ENCODE results near the gene LRPAP1. TPM values are rescaled to one million over a fixed set of nuclear protein-coding genes. Genes with fewer than 3 reads are reported as not detected.

LRPAP1 gene
- polyA plus RNA-seq, 1 donor (not counting 4 experiments of a cell fraction or from before 2014, with no cell fraction given): 121 TPM

DNA sequence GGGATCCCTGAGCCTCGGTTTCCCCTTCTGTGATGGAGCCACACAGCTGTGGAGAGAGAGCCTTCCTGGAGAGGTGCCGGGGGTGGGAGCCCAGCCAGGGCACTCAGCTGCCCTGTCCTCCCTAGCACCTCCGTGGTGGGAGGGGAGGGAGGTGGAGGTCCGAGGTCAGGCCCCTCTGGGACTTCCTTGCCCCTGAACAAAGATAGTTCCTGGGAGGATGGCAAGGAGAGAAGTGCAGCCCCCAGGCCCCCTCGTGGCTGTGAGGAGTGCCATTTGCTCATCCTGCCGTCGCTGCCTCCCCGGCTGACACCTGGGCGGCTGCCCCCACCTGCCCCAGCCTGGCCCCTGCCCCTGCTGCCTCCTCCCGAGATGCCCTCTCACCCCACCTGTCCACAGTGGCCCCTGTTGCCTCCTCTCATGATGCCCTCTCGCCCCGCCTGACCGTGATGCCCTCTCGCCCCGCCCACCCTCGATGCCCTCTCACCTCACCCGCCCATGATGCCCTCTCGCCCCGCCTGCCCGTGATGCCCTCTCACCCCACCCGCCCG lies 56.4 kb downstream of the LRPAP1 start:
- Histone ChIP-seq H3K79me2 (ENCODE audit: control insufficient read depth, insufficient read depth, low read length) (no peaks in the 10 kb centered on the region), H3K36me3 (ENCODE audit: control insufficient read depth in 2 of 2, extremely low read depth in 1 of 2, insufficient read depth in 2 of 2, low read length in 2 of 2) (no peaks in the 10 kb centered on the region), H3K9me3 (ENCODE audit: control insufficient read depth, low read depth, low read length) (no peaks in the 10 kb centered on the region), H3K4me1 (ENCODE audit: control insufficient read depth, extremely low read depth, insufficient read depth, low read length) (peaks cover 2% of the 10 kb centered on the region), H4K20me1 (ENCODE audit: control insufficient read depth, extremely low read depth, insufficient read depth, low read length) (no peaks in the 10 kb centered on the region), H3K9me1 (ENCODE audit: control insufficient read depth, extremely low read depth, insufficient read depth, low read length) (no peaks in the 10 kb centered on the region), H2AFZ (ENCODE audit: control insufficient read depth, low read length) (no peak overlapping the region), H3K4me3 (ENCODE audit: control insufficient read depth in 2 of 3, extremely low read depth in 1 of 3, insufficient read depth in 2 of 3, low read depth in 1 of 3, low read length in 3 of 3) (no peak overlapping the region), H3K27ac (ENCODE audit: control insufficient read depth, insufficient read depth, low read length) (no peak overlapping the region), H3K27me3 (ENCODE audit: control insufficient read depth, extremely low read depth, insufficient read depth, low read length) (peaks cover 80% of the 10 kb centered on the region), H3K4me2 (ENCODE audit: control insufficient read depth, extremely low read depth, insufficient read depth, low read depth, low read length) (no peak overlapping the region), H3K9ac (ENCODE audit: control insufficient read depth, extremely low read depth, insufficient read depth, low read length) (no peak overlapping the region)
- TF ChIP-seq, protein P1, sequence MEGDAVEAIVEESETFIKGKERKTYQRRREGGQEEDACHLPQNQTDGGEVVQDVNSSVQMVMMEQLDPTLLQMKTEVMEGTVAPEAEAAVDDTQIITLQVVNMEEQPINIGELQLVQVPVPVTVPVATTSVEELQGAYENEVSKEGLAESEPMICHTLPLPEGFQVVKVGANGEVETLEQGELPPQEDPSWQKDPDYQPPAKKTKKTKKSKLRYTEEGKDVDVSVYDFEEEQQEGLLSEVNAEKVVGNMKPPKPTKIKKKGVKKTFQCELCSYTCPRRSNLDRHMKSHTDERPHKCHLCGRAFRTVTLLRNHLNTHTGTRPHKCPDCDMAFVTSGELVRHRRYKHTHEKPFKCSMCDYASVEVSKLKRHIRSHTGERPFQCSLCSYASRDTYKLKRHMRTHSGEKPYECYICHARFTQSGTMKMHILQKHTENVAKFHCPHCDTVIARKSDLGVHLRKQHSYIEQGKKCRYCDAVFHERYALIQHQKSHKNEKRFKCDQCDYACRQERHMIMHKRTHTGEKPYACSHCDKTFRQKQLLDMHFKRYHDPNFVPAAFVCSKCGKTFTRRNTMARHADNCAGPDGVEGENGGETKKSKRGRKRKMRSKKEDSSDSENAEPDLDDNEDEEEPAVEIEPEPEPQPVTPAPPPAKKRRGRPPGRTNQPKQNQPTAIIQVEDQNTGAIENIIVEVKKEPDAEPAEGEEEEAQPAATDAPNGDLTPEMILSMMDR (optimal IDR thresholded peaks at IDR 0.05 in 1 of 3, IDR thresholded peaks at IDR 0.05 in 1 of 3, conservative IDR thresholded peaks at IDR 0.05 in 1 of 3; ENCODE audit: extremely low read depth in 1 of 3, insufficient read depth in 2 of 3, low read length in 3 of 3): no peak
- no peak for TF ChIP-seq EZH2 (IDR thresholded peaks at IDR 0.05; ENCODE audit: low read length)
- DNase-seq (ENCODE audit: low read depth, low spot score) (no peak), FAIRE-seq (no peak)
- dilution Hi-C loops (cut with MboI; ENCODE audit: extremely low pct_ligation_motif_present, low sequenced_read_pairs): no loop called here

DNA sequence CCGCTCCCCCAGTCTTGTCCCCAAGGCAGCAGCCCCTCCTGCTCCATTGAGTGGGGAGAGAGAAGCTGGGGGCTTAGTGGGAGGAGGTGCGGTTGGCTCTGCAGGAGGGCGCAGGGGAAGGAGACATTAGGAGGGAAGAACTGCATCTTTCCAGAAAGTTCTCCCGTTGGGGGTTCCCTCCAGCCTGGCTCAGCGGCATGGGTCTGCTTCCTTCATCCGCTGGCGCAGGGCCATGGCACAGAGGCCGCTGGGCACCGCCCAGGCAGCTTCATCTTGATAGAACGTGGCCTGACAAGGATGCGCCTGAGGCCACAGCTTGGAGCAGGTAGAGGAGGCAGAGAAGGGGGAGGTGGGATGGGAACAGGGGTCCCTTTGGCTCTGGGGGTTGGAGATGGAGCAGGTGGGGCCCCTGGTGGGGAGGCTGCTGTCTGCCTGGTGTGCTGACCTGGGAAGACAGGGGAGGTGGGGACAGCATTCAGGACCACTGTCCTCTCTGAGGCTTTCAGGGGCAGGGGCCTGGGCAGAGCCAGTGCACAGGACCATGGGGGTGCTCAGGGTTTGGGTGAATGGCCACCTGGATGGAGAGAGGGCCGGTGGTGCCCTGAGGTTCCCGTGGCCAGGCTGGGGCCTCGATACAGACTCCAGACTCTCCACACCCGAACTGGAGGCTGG lies 57.0 kb downstream of the LRPAP1 start:
- no peak overlapping the region for H3K9ac ChIP-seq (ENCODE audit: control insufficient read depth, extremely low read depth, insufficient read depth, low read length)
- no peak for DNase-seq (ENCODE audit: low read depth, low spot score)
- H3K27me3 ChIP-seq (ENCODE audit: control insufficient read depth, extremely low read depth, insufficient read depth, low read length): peaks cover 86% of the 10 kb centered on the region

More for the DNA sequence above, 57.0 kb downstream of the LRPAP1 start:
- dilution Hi-C loops (cut with MboI; ENCODE audit: extremely low pct_ligation_motif_present, low sequenced_read_pairs): no loop called here
- no peaks in the 10 kb centered on the region for H3K9me3 ChIP-seq (ENCODE audit: control insufficient read depth, low read depth, low read length)
- TF ChIP-seq, protein P1 (optimal IDR thresholded peaks at IDR 0.05 in 1 of 3, IDR thresholded peaks at IDR 0.05 in 1 of 3, conservative IDR thresholded peaks at IDR 0.05 in 1 of 3; ENCODE audit: extremely low read depth in 1 of 3, insufficient read depth in 2 of 3, low read length in 3 of 3): no peak
- no peak for TF ChIP-seq EZH2 (IDR thresholded peaks at IDR 0.05; ENCODE audit: low read length)
- H3K4me3 ChIP-seq (ENCODE audit: control insufficient read depth in 2 of 3, extremely low read depth in 1 of 3, insufficient read depth in 2 of 3, low read depth in 1 of 3, low read length in 3 of 3): no peak overlapping the region
- no peaks in the 10 kb centered on the region for H4K20me1 ChIP-seq (ENCODE audit: control insufficient read depth, extremely low read depth, insufficient read depth, low read length)
- H2AFZ ChIP-seq (ENCODE audit: control insufficient read depth, low read length): no peak overlapping the region
- no peak overlapping the region for H3K27ac ChIP-seq (ENCODE audit: control insufficient read depth, insufficient read depth, low read length)
- no peaks in the 10 kb centered on the region for H3K79me2 ChIP-seq (ENCODE audit: control insufficient read depth, insufficient read depth, low read length)
- H3K9me1 ChIP-seq (ENCODE audit: control insufficient read depth, extremely low read depth, insufficient read depth, low read length): no peaks in the 10 kb centered on the region
- peaks cover 7% of the 10 kb centered on the region for H3K4me1 ChIP-seq (ENCODE audit: control insufficient read depth, extremely low read depth, insufficient read depth, low read length)
- FAIRE-seq: no peak
- H3K36me3 ChIP-seq (ENCODE audit: control insufficient read depth in 2 of 2, extremely low read depth in 1 of 2, insufficient read depth in 2 of 2, low read length in 2 of 2): no peaks in the 10 kb centered on the region
- no peak overlapping the region for H3K4me2 ChIP-seq (ENCODE audit: control insufficient read depth, extremely low read depth, insufficient read depth, low read depth, low read length)

All from keratinocyte (primary cell).